Measurements from ENCODE around the gene MYH10.

- TF ChIP-seq CTCF (IDR thresholded peaks at IDR 0.05; ENCODE audit: low read length) = no peak
- no peak for TF ChIP-seq EZH2 (IDR thresholded peaks at IDR 0.05; ENCODE audit: borderline replicate concordance, low read length)
Observed at GRCh38 chr17:8499171-8499570, 131.4 kb downstream of the MYH10 start.

Data from OCI-LY1 (cell line).